ENCODE measurements around the gene IRF7. TPM values are rescaled to one million over a fixed set of nuclear protein-coding genes. Genes with fewer than 3 reads are reported as not detected.

The IRF7 gene
- total RNA-seq, 1 donor from 2014 or later, result 130 TPM

- intact Hi-C loops (cut with micrococcal nuclease), result no loop called here
Observed at GRCh38 chr11:586376-587316, 29.1 kb downstream of the IRF7 start.

GRCh38 chr11:584287-584686 is 31.5 kb downstream of the IRF7 start:
- intact Hi-C loops (cut with micrococcal nuclease), result no loop called here

GRCh38 chr11:581752-582151 is 34.0 kb downstream of the IRF7 start:
- intact Hi-C loops (cut with micrococcal nuclease), result no loop called here

DNA sequence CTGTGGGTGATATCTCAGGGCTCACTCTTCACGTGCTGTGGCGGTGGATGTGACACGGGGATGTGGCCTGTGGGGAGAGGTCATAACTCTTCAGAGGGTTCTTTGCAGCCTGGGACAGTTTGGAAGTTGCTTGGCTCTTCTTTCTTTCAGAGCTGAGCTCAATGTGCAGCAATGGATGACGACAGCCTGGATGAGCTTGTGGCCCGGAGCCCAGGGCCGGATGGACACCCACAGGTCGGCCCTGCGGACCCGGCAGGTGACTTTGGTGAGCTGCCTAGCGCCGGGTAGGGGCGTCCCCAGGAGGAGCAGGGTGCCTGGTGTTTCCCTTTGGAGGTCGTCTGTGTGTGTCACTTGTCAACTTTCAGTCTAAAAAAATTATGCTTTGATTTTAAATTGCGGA is 34.4 kb downstream of the IRF7 start:
- intact Hi-C loops (cut with micrococcal nuclease), result no loop called here

GRCh38 chr11:579830-580601 is 35.7 kb downstream of the IRF7 start:
- intact Hi-C loops (cut with micrococcal nuclease), result loop anchor here (5.0 kb wide), 1 partner anchor 343 kb away; the partner anchor contains the start of genes PSMD13 and SIRT3

DNA sequence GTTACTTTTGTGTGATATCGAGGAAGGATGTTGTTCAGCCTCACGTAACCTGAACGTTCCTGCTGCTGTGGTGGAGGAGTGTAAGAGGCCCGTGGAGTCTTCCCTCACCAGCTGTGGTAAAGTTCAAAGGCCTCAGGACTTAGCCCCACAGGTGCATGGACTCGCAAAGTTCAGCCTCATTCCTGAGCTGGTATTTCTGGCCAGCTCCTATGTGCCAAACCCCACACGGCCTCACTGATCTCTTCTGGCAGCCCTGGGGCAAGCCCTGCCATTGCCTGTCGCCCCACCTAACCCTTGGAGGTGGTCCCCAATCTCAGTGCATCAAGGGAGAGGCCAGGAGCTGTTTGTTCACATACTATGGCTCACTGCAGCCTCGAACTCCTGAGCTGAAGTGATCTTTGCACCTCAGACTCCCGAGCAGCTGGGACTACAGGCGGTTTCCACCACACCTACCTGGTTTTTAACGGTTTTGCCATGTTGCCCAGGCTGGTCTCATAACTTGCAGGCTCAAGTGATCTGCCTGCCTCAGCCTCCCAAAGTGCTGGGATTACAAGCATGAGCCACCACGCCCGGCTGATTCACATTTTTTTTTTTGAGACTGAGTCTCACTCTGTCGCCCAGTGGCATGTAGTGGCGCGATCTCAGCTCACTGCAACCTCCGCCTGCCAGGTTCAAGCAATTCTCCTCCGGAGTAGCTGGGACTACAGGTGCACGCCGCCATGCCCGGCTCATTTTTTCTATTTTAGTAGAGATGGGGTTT is 37.3 kb downstream of the IRF7 start:
- intact Hi-C loops (cut with micrococcal nuclease), result loop anchor here (5.0 kb wide), 1 partner anchor 341 kb away; the partner anchor contains the start of genes PSMD13 and SIRT3

GRCh38 chr11:577611-577894 is 38.2 kb downstream of the IRF7 start:
- intact Hi-C loops (cut with micrococcal nuclease), result loop anchor here (5.0 kb wide), 1 partner anchor 340 kb away; the partner anchor contains the start of genes PSMD13 and SIRT3

DNA sequence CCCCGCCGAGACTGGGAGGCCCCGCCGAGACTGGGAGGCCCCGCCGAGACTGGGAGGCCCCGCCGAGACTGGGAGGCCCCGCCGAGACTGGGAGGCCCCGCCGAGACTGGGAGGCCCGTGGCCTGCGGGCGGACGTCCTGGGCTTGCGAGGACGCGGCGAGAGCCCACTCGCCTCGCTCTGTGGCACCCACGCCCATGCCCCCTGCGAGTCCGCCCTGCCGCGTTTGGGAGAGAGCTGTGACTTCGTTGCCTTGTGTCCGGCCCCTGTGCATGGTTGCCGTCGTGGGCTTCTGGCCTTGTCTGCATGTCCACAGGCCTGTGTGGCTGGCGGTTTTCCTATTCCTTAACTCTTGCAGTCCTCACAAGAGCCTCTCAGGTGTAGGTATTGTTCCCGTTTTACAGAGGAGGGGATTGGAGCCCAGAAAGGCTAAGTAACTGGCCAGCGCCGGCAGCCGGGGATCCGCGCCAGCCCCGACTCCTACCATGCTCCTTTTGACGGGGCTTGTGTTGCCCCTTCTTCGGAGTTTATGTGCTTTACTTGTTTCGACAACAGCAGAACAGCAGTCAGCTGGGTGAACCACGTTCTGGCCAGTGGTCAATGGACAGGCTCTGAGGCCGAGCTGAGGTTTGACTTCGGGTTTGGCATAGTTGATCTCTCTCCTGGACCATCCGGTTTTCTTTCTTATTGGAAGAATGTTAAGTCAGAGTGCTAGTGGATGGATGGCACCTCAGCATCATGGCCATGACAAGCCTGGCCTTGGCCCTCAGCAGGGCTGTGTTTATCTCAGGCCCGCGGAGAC is 38.7 kb downstream of the IRF7 start:
- intact Hi-C loops (cut with micrococcal nuclease), result loop anchor here (1.0 to 5.0 kb wide), 8 partner anchors 9 to 340 kb away; partner anchors contain the start of genes DEAF1, LRRC56, PSMD13 and RNH1

- intact Hi-C loops (cut with micrococcal nuclease), result loop anchor here (1.0 to 5.0 kb wide), 10 partner anchors 8 to 339 kb away; partner anchors contain the start of genes DEAF1, LMNTD2, LRRC56 and PSMD13
Observed at GRCh38 chr11:575996-576768, 39.6 kb downstream of the IRF7 start, which contains the start of gene PHRF1. TSS of gene PHRF1 (plus strand) at chr11:576470. CDS start at chr11:581513, 5,043 bp downstream.

GRCh38 chr11:575313-575995 is 40.3 kb downstream of the IRF7 start:
- intact Hi-C loops (cut with micrococcal nuclease), result loop anchor here (2.0 to 5.0 kb wide), 3 partner anchors 15 to 338 kb away; partner anchors contain the start of genes LMNTD2, PSMD13, RASSF7 and SIRT3

- intact Hi-C loops (cut with micrococcal nuclease), result loop anchor here (2.0 to 5.0 kb wide), 3 partner anchors 14 to 337 kb away; partner anchors contain the start of genes LMNTD2, PSMD13, RASSF7 and SIRT3
Observed at GRCh38 chr11:574632-575312, 41.0 kb downstream of the IRF7 start.

GRCh38 chr11:574031-574570 is 41.6 kb downstream of the IRF7 start:
- intact Hi-C loops (cut with micrococcal nuclease), result loop anchor here (2.0 kb wide), 2 partner anchors 13 to 167 kb away; partner anchors contain the start of genes LMNTD2 and RASSF7

DNA sequence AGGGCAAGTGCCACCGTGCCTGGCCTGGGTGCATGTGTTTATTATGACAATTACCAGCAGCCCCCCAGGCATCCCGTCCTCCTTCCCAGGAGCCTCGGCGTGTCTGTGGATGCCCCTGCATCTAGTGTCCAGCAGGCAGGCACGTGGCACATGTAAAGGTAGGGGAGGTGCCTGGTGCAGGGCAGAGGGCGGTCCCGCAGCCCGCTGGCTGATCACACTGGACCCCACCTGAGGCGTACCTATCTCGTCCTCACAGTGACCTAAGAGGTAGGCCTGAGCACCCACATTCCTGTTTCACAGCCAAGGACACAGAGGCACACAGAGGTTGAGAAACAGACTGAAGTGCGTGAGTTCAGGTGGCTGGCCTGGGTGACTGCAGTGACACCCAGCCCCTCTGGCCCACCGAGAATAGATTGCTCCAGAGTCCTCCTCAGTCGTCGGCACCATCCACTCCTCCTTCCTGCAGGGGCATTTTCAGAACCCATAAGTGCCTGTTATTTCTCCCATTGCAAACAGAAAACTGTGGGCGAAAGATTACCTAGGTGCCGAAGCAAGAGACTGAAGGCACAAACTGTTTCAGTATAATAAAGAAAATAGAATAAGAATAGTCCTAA is 42.5 kb downstream of the IRF7 start:
- intact Hi-C loops (cut with micrococcal nuclease), result no loop called here

GRCh38 chr11:571802-572185 is 44.0 kb downstream of the IRF7 start:
- intact Hi-C loops (cut with micrococcal nuclease), result no loop called here

DNA sequence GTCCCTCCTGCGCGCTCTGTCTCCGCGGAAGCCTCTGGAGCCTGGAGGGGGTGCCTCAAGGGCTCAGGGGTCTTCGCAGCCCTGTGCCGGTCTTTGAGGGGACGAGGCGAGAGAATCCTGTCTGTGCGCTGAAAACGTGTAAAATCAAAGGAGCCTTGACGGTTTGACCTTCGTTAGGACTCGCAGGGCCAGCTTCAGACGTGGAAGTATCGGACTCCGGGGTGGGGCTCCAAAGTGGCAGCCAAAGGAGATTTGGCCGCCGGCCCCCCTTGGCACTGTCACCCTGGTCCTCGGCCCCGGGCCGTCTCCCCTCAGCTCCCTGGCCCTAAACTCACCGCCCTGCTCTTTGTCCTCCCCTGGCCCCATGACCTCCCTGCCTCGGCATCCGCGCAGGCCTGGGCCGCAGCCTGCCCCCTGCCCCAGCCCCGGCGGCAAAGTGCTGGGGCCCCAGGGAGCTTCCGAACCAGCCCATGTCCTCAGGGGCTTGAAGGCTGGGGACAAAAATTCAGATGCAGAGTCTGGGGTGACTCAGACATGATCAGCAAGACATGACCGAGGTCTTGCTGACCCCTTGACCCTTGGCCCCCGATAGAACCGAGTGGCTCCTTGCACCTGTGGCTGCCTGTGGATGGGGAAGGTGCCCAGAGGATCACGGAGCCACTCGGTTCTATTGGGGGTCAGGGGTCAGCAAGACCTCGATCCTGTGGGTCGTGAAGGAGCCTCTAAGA is 46.4 kb downstream of the IRF7 start:
- intact Hi-C loops (cut with micrococcal nuclease), result loop anchor here (5.0 kb wide), 1 partner anchor 362 kb away; the partner anchor contains the start of genes BET1L and RIC8A

Measured in T-helper 1 cell treated with Interleukin-12 subunit alpha and Interleukin-12 subunit beta and Interleukin-4 antibody, amounts not matched to agents 30 ng/mL and 1 ng/mL, for 36 hours (primary cell).